WTC11 (cell line): ENCODE measurements around the gene LEF1.

Source experiments
- ATF2 ChIP-seq: sonication (generic); formaldehyde crosslinking; IDR thresholded peaks from 2 replicates; pipeline ENCODE4 v1.8.1; 2022; ENCODE audit warnings: low read depth, missing genetic modification reagents, borderline replicate concordance
- CTCF ChIP-seq: fragments of 200-600 bp; IDR thresholded peaks from 2 replicates; pipeline ENCODE4 v1.8.0; 2022; ENCODE audit warnings: antibody characterized with exemption
- ELF4 ChIP-seq: sonication (generic); formaldehyde crosslinking; IDR thresholded peaks from 2 replicates; pipeline ENCODE4 v1.8.1; 2022; ENCODE audit warnings: low read depth, mild to moderate bottlenecking, moderate library complexity, missing genetic modification reagents
- FOXK1 ChIP-seq: sonication (generic); formaldehyde crosslinking; IDR thresholded peaks from 2 replicates; pipeline ENCODE4 v1.8.0; 2022; ENCODE audit warnings: mild to moderate bottlenecking, moderate library complexity, missing genetic modification reagents
- FOXP4 ChIP-seq: sonication (generic); formaldehyde crosslinking; IDR thresholded peaks from 2 replicates; pipeline ENCODE4 v1.8.0; 2022; ENCODE audit warnings: mild to moderate bottlenecking, missing genetic modification reagents
- GRHL2 ChIP-seq: fragments of 250-450 bp; sonication (Bioruptor Pico); IDR thresholded peaks from 2 replicates; pipeline ENCODE4 v1.8.0; 2022; ENCODE audit warnings: mild to moderate bottlenecking, moderate library complexity; ENCODE audit not compliant: insufficient replicate concordance, severe bottlenecking
- JUN ChIP-seq: sonication (generic); formaldehyde crosslinking; IDR thresholded peaks from 2 replicates; pipeline ENCODE4 v1.8.0; 2023; ENCODE audit warnings: mild to moderate bottlenecking, missing genetic modification reagents
- KAT7 ChIP-seq: sonication (generic); formaldehyde crosslinking; IDR thresholded peaks from 2 replicates; pipeline ENCODE4 v1.8.1; 2023; ENCODE audit warnings: missing genetic modification reagents, mild to moderate bottlenecking, borderline replicate concordance
- MLX ChIP-seq: sonication (generic); formaldehyde crosslinking; IDR thresholded peaks from 2 replicates; pipeline ENCODE4 v1.8.1; 2023; ENCODE audit warnings: mild to moderate bottlenecking, missing genetic modification reagents, moderate library complexity
- MXD4 ChIP-seq: fragments of 250-450 bp; sonication (Bioruptor Pico); IDR thresholded peaks from 2 replicates; pipeline ENCODE4 v1.8.0; 2021; ENCODE audit warnings: mild to moderate bottlenecking, moderate library complexity, borderline replicate concordance
- SMAD3 ChIP-seq: sonication (generic); formaldehyde crosslinking; IDR thresholded peaks from 2 replicates; pipeline ENCODE4 v1.8.0; 2022; ENCODE audit warnings: missing genetic modification reagents, mild to moderate bottlenecking, borderline replicate concordance
- ZNF121 ChIP-seq: sonication (generic); formaldehyde crosslinking; IDR thresholded peaks from 2 replicates; pipeline ENCODE4 v1.8.0; 2023; ENCODE audit warnings: missing genetic modification reagents
- ZSCAN18 ChIP-seq: fragments of 250-450 bp; sonication (Bioruptor Pico); IDR thresholded peaks from 2 replicates; pipeline ENCODE4 v2.1.2; 2022; ENCODE audit warnings: mild to moderate bottlenecking, moderate library complexity

- no peak for TF ChIP-seq ATF2 (CRISPR knock-in tag)
- no peak for TF ChIP-seq ZNF121 (CRISPR knock-in tag)
- no peak for TF ChIP-seq CTCF
- TF ChIP-seq JUN (CRISPR knock-in tag): no peak
- no peak for TF ChIP-seq ELF4 (CRISPR knock-in tag)
- no peak for TF ChIP-seq SMAD3 (CRISPR knock-in tag)
- no peak for TF ChIP-seq FOXP4
- TF ChIP-seq FOXK1: no peak
- no peak for TF ChIP-seq GRHL2 (CRISPR knock-in tag)
- no peak for TF ChIP-seq ZSCAN18 (CRISPR knock-in tag)
- no peak for TF ChIP-seq KAT7 (CRISPR knock-in tag)
- TF ChIP-seq MLX: no peak
- no peak for TF ChIP-seq MXD4
These were observed 162.9 kb downstream of the LEF1 start for GRCh38 chr4:108005807-108006206.
